ENCODE measurements around the gene MESD.

MESD gene

DNA sequence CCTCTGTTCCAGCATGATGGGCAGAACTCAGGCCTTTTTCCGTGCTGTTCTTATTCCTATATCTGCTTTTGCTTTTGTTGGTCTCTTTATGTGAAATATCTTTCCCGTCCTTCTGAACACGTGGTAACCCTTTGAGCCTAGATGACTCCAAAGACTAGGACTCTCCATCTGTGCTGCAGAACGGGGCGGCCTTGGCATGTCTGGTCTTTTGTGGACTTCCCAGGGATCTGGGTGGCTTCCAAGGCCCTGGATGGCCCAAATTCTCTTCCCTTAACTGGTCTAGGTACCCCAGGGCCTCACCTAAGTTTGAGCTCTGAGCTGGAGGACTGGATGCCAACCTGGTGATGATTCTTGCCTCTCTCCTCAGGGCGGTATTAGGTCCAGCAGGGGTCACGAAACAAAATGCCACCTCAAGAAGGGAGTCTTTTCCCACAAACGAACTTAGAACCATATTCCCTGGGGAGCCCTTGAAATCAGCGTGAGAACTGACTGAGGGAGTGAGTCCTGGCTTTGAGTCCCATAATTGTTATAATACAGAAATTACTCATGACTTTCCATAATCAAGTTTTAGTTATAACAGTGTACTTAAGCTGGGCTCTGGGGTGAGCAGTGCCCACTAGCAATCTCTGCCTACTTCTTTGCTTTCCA is 25.0 kb upstream of the MESD start:
- no peak for DNase-seq

DNA sequence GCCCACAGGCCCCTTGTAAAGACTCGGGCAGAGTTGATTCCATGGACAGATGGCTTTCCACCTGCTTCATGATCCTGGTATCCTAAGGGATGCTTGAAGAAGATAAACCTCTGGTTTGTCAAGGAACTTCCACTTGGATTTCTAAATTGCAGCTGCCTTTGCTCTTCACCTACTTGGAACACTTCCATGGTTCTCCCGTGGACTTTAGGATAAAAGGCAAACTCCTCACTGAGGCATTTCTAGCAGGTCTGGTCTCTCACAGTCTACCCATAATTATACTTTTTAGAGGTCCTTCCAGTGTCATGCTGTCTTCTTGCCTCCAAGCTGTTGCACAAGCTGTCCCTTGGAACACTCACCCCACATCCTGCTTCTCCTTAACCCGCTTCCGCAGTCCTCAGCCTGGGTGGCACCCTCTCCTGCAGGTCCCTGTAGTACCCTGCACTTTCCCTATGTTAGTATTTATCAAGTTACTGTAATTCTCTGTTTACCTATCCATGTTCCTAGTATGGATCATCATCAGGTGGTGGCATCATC is 23.8 kb upstream of the MESD start:
- no peak for DNase-seq

DNA sequence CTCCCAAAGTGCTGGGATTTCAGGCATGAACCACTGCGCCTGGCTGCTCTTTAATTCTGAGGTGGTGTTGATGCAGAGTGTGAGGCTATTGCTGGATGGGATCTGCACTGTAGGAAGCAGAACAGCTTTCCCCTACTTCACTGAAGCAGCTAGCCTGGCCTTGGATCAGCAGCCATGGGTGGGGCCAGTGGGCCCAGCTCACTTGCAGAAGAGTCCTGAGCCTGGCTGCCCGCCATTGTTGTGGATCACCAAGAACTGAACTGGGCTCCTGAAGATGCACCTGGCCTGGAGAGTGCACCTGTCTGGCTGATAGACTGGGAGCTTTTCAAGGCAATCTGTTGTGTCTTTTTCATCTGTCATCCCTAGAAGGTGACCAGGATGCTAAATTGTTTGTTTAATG is 23.0 kb upstream of the MESD start:
- no peak for DNase-seq

DNA sequence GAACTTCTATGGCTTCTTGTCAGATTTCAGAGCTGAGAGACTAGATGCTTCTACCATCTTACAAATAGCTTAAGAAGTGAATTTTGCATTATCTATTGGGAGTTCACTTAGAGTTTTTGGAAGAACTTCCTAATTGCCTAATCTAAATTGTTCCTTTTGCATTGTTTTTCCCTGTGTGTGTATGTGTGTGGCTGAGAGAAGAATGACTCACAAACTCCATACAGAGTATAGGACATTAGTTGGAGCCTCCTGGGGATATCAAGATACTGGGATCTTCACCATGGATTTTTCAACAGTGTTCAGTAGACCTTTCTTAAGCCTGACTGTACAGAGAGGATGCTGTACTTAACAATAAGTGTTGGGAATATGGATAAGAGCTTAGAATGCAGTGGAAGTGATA is 22.0 kb upstream of the MESD start:
- DNase-seq = no peak

DNA sequence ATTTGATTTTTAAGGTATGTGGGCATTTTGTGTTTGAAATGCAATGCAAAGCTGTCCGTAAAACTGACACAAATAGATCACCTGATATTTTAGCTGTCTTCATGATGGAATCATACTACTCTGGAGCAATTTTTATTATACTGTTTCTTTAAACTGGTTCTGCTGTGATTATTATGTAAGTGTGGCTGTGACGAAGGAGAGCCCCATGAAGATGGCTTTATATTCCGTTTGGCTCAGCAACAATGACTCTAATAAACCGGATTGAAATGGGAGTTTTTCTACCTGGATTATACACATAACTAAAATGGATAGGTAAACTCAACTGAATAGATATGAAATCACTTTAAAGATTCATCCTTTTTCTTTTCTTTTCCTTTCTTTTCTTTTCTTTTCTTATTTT is 20.5 kb upstream of the MESD start:
- no peak for DNase-seq

DNA sequence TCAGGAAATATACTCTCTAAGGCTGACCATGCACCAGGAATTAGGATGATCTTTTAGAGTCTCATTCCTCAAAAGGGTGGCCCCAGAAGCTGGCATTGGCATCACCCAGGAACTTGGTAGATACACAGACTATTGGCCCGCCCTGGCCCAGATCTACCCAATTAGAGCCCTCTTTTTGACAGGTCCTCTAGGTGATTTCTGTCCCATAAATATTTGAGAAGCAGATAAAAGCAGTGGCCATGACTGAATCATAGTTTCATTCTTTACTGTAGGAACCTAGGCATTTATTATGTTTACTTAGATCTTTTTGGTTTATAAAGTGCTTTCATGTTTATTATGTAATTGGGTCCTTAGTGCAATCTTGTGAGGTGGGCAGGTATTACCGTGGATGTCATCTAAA is 18.7 kb upstream of the MESD start:
- DNase-seq = no peak

DNA sequence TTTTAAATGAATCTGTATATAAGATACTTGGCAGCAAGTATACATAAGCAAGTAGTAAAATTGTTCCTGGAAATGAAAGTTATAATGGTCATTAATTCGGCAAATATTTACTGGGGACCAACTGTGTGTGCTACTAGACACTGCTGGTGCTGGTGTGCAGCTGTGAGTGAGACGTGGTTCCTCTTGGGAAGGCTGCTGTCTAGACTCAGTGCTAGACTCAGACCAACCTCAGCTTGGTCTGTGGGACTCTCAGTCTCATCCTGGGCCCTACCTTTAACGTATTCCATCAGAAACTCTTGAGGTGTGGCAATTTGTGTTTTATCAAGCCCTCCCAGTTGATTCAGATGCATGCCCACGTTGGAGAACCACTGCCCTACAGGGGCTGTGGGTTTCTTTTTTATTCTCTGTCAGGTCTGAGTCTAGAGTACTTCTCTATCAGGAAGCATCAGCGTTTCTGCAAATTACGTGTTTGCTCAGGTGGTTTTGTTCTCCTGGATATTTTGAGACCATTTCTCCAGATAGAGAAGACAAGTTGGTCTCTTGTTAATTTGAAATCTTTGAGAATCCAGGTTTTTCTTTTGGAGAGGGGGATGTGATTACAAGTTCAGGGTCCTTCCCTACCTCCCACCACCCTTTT is 17.9 kb upstream of the MESD start:
- no peak for DNase-seq

DNA sequence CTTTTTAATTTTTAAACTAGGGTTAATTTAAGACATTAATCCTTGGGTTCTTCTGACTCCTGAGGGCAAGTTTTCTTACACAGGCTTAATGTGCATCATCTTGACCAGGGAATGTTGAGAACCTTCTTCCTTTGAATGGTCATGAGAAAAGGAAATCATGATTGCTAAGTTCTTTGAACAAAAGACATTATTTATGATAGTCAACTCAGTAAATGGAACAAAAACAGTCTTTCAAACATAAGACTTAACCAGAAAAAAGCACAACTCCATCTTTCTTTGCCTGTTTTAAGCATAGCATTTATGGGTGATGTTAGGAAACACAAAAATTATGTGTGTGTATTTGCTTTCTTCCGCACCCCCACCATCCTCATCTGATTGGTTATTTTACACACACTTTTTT is 16.5 kb upstream of the MESD start:
- DNase-seq = no peak

DNA sequence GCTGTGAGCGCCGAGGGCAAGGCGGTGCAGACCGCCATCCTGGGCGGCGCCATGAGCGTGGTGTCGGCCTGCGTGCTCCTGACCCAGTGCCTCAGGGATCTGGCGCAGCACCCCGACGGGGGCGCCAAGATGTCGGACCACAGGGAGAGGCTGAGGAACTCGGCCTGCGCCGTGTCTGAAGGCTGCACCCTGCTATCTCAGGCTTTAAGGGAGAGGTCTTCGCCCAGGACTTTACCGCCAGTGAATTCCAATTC is 13.4 kb upstream of the MESD start:
- DNase-seq = no peak

DNA sequence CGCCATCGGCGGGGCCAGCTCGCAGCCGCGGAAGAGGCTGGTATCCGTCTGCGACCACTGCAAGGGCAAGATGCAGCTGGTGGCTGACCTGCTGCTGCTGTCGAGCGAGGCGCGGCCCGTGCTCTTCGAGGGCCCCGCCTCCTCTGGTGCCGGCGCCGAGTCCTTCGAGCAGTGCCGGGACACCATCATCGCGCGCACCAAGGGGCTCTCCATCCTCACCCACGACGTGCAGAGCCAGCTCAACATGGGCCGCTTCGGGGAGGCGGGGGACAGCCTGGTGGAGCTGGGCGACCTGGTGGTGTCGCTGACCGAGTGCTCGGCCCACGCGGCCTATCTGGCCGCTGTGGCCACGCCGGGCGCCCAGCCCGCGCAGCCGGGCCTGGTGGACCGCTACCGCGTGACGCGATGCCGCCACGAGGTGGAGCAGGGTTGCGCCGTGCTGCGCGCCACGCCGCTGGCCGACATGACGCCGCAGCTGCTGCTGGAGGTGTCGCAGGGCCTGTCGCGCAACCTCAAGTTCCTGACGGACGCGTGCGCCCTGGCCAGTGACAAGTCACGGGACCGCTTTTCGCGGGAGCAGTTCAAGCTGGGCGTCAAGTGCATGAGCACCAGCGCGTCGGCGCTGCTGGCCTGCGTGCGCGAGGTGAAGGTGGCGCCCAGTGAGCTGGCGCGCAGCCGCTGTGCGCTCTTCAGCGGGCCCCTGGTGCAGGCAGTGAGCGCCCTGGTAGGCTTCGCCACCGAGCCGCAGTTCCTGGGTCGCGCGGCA is 12.9 kb upstream of the MESD start:
- DNase-seq = no peak

DNA sequence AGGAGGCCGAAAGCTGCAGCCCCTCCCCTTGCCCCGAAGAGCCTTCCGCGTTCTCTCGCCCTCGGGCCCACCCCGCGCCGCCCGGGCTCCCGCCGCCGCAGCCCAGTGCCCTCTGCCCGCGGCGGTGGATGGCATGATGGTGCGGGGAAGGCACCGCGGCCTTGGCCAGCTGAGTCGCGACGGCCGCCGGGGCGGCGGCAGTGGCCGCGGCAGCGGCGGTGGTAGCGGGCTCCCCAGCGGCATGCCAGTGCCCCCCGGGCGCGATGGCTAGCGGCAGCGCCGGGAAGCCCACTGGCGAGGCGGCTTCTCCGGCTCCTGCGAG is 12.4 kb upstream of the MESD start:
- no peak for DNase-seq

DNA sequence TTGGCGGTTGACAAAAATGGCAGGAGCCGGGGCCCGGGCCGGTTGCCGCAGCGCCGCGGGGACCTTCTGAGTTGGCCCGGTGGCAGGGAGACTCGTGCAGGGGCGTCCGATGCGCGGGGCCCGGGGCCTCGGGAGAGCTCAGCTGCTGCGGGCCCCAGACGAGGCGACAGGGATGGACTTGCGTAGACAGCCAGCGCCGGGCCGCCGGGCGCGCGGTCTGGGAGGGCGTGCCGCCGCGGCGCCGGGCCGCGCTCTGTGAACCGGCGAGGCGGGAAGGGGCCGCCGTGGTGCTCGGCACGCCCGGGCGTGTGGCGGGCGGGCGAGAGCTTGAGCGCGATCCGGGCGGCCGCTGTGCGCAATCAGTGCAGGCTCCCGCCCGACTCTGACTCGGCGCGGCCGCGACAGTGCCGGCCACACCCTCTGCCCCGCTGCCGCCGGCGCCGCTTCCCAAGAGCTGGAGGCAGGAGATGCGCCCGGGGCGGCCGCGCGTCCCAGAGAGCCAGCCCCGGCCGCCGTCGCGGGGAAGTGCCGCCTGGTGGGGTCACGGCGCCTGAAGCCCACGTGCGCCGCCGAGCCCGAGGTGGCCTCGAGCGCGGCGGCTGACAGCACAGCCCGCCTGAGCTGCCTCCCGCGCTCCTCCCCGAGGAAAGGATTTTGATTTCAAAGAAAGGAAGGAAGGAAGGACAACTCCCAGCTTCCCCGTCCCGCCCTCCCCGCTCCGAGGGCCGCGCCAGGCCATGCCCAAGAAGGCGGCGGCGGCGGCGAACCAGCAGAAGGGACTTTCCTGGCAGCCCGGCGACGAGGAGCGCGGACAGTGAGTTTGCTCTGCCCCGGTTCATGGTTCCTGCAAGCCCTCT is 11.8 kb upstream of the MESD start:
- DNase-seq = no peak

DNA sequence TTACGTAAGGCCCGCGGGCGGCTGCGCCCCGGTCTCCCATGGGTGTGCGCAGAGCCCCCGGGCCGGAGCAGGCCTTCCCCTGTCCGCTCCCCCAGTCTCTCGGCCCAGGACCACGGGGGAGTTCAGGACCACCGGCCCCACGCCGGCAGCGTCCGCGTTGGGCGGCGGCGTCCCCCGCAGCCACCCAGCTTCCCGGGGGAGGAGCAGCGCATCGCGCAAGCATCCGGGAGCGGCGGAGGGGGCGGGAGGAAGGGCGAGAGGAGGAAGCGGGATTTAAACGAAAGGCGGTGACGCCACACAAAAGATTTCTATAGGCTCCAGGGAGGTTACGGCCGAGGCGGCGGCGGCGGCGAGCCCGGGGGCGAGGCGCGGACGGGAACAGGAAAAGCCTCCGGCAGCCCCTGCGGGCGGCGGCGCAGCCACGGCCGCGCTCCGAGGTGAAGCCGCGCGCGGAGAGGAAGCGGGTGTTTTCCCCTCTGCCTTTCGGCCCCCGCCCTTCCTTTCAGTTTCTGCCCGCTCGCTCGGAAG is 11.1 kb upstream of the MESD start, which contains the start of gene TLNRD1:
Gene TLNRD1 (plus strand): TSS at position 300 of the 528 bp plus-strand sequence. CDS start 1,349 bp downstream, outside the sequence.
- DNase-seq = peak; percentile 73

DNA sequence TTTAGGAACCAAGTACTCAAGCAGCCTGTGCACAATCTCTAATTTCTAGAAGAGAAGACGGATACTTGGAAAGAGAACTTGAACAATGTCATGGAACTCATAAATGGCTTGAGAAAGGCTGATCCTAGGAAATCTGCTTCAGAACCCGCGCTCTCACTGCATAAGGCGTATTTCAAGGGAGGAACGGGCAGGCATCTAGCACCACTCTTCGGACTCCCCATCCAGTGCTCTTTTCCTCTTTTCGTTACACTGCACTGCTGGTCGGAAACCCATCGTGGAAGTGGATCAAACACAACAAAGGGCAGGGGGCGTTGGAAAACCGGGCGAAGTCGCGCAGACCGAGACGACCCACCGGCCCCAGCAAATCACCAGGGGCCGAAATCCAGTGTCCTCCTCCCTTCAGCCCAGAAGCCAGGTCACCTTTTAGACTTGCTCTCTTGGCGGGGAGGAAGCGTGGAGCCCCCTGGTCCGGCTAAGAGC is 10.6 kb upstream of the MESD start:
- no peak for DNase-seq

DNA sequence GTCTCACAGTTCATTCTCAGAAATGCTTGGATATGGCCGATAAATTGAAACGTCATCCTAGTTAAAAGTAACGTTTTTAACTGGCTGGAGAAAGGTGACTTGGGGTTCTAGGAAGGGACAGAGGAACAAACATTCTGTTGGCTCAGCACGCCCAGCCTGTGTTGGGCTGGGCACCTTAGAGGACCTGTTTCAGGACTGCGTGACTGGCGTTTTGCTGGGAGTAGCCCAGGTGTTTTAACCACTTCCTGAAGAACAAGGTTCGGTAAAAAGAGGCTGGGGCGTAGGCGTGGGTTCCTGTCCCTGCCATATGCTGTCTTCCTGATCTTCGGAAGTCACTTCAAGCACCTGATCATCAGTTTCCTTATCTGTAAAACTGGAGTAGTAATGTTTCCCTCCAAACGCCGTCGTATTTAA is 10.0 kb upstream of the MESD start:
- DNase-seq = no peak

DNA sequence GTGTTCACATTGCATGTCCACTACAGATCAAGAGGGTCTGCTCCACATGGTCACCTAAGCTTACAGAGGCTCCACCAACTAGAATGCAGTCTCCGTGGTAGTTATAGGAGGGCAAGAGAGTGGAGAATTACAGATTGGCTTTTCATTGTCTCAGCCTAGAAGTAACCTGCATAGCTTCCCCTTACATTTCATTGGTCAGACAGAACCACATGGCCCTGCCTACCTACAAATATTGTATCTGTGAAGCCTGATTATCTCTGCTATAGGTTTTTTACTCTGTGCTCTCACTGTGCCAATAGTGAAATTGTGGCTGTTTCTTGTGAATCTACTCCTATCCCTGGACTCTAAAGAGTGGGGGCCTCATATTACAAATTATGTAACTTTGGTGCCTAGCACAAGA is 8.6 kb upstream of the MESD start:
- DNase-seq = no peak

DNA sequence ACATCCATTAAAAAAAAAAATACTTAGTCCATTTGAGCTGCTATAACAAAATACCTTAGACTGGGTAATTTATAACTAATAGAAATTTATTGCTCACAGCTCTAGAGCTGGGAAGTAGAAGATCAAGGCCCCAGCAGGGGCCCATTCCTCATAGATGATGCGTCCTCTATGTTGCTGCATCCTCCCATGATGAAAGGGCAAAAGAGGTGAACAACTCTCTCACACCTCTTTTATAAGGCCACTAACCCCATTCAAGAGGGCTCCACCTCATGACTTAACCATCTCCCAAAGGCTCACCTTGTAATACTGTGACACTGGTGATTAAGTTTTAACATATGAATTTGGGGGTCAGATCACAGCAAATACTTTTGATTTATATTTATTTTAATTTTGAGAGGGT is 8.1 kb upstream of the MESD start:
- DNase-seq = no peak

DNA sequence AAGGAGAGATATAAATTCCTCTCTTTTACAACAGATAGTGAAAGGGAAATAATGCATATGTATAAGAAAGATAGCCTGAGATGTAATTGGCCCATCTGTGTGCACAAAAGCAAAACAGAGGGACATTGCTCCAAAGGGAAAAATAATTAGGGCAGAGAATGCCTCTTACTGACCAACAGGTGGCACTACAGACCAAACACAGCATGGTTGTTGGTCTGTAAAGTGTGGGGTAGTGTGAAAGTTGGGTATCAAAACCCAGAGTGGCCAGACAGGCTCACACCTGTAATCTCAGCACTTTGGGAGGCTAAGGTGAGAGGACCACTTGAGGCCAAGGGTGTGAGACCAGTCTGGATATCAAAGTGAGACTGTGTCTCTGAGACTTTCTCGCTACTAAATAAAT is 6.6 kb upstream of the MESD start:
- no peak for DNase-seq

DNA sequence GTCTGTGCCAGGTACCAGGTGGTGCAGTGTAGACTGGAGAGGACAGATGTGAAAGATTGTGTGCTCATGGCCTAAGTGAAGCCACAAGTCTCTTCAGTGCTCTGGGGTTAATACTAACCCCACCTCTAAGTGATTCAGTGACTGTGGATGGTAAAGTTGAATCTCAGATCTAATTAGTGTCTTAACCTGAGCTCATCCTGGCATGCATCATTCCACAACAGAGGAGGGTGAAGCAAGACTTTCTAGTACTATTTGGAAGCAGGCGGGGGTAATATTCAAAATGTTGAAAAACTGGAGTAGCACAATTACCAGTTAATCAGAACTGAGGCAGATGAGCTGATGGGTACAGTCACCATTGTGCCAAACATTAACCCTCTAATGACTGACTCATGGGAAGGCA is 2.8 kb upstream of the MESD start:
- no peak for DNase-seq

DNA sequence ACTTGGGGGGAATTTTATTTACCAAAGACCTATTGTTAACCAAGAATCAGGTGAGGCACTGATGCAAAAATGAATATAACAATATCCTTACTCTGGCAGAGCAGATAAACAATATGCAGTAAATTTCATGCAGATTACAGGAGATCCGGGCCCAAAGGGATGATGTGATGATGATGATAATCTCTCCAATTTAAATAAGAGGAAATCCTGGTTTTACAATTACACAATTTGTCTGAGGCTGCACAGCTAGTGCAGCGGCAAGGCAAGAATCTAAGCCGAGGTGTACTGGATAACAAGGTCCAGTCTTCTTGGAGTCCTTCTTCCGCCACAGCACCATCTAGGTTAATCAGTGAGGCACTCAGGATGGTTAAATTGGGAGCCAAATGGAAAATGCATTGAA is 2.4 kb upstream of the MESD start:
- DNase-seq = no peak

DNA sequence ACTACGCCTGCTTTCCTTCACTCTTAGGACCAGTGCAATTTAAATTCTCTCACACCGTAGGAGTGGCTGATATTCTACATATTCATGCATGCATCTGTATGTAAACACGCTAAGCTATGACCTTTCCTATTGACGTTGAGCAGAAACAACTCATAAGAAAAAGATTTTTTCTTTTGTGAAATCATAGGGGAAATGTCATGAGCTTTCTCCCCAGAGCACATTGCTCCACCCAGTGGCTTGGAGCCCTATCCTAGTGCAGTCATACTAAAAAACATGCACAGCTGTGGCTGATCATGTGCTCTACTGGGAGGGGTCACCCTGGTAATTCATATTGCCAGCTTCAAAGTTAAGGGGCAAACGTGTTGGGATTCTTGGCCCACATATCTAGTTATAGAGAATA is 1.8 kb upstream of the MESD start:
- DNase-seq = no peak

DNA sequence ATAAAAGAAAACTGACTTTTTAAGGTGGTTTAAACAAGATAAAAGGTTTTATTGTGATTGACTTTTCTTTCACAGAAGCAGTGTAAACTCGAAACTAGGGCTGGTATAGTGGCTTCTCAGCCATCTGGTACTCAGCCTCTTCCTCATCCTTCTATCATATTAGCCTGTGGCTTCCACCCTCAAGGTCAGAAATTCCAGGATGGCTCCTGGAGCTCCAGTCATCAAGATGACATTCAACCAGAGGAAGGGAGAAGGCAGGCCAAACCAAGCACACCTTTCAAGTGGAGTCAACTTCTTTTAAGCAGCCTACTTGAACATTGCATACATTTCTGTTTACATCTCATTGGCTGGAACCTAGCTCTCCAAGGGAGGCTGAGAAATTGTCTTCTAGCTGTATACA is 1.3 kb upstream of the MESD start:
- no peak for DNase-seq

DNA sequence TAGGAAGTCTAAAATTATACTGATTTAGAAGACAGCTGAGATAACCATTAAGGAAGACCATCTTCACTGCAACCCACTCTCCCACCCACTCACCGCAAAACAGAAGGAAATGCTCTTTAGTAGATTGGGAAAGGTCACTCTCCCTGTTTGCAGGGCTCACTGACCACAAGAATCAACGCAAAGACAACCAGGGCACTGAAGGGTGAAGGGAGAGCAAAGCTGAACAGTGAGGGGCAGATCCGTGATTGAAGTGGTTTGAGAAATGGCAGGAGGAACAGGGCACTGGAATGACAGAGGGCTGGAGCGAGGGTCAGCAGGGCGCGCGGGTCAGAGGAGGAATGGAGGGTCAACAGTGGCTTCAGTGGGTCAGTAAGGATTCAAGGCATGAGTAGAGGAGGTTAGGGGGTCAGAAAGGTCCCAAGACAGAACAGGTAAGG is 520 bp downstream of the MESD start:
- no peak for DNase-seq
